Left renal cortex interstitium (tissue), 4 donors: Measurements from ENCODE around the gene CDH2. TPM values are rescaled to one million over a fixed set of nuclear protein-coding genes. Genes with fewer than 3 reads are reported as not detected.

ENCODE experiments used
- DNase-seq, 4 donors: peaks; one replicate each; pipeline ENCODE4 v3.0.0-alpha.2; 2013; ENCODE audit warnings: low read depth in 4 of 4, low spot score in 2 of 4, missing footprints in 1 of 4
- polyA plus RNA-seq, 4 donors: library from polyadenylated mRNA; unstranded; fragments of 120-200 nt; gene quantifications; one replicate each; pipeline ENCODE4 v1.2.1, GENCODE V29; 2013; ENCODE audit not compliant: insufficient read length in 4 of 4

CDH2 gene
- polyA plus RNA-seq, 4 donors, result 69.8 to 79.6 (median 77.4) TPM

DNA sequence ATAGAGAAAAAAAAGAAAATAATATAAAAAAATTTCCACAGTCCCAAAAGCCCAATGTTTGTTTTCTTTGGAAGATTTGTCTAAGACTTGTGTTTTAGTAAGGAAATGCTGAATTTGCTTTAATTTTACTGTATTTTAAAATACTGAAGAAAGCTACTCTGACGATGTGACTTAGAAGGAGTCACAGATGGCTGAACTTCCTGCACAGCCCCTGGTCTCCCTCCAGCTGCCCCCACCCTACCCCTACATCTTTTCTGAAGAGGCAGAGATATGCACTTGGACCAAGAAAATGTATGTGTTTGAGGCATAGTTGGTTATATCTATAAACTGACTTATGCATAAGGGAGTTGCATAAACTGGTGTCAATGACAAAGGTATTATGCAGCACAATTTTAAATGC is 172.3 kb downstream of the CDH2 start:
- DNase-seq, result no peak

- DNase-seq, result no peak
These were observed 173.5 kb downstream of the CDH2 start for GRCh38 chr18:28003451-28003850.

DNA sequence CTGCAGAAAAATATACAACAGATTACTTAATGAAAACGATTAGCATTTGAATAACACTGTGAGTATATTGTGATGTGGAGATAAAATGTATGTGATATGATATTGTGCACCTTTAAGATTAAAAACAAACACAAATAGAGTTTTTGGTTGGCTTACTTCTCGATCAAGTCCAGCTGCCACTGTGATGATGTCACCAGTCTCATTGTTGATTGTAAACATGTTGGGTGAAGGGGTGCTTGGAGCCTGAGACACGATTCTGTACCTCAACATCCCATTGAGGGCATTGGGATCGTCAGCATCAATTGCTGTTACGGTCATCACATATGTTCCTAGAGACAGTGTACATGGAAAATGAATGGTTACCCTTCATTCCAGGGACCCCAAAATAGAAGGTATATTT is 174.1 kb downstream of the CDH2 start:
- no peak for DNase-seq

GRCh38 chr18:27996801-27997272 is 180.1 kb downstream of the CDH2 start:
- no peak for DNase-seq

GRCh38 chr18:27995770-27996502 is 181.0 kb downstream of the CDH2 start:
- no peak for DNase-seq

GRCh38 chr18:27994571-27994970 is 182.4 kb downstream of the CDH2 start:
- DNase-seq, result no peak

- DNase-seq, result no peak
These were observed 185.5 kb downstream of the CDH2 start for GRCh38 chr18:27991391-27991790.

DNA sequence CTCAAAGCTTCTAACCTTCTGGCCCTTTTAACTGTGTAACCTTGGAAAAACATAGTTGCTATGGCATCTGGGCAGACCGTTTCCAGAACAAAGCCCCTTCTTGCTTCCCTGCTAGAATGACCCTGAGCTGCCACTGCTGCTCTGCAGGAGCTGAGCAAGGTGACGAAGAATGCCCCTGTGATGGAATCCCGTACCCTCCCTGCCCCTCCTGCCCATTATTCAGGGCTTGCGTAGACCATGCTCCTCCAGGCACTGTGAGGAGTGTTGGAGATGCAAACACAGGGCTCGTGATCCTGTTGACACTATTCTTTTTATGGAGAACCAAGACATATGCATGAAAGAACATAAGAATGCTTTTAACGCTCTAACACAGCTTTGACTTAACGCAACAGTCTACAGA is 191.1 kb downstream of the CDH2 start:
- DNase-seq, result no peak

- DNase-seq, result no peak
These were observed 193.2 kb downstream of the CDH2 start for GRCh38 chr18:27983780-27984179.

DNA sequence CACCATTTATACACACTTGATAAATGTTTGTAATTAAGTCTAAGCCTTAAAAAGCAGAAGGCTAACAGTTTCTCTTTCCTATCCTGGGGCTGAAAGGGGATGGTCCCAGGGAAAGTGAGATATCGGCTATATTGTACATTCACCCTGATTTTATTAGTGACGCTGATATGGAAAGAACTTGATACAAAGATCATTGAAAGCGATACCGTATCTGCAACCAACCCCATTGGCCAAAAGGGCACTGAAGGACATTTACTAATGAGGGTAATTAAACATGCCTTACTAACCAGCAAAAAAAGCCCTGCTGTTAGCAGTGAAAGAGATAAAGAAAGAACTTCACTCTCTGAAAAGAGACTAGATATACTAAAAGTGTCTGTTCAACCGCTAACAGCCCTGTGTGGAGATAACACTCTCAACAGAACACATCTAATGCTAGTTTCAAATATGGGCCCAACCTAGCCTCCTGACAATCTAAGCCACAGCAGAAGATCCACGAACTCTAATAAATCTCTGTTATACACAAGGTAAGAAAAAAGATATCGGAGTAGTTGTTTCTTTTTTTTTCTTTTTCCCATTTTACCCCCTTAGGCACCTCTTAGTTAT is 200.0 kb downstream of the CDH2 start:
- DNase-seq, result no peak

GRCh38 chr18:27970321-27970720 is 206.6 kb downstream of the CDH2 start:
- no peak for DNase-seq

DNA sequence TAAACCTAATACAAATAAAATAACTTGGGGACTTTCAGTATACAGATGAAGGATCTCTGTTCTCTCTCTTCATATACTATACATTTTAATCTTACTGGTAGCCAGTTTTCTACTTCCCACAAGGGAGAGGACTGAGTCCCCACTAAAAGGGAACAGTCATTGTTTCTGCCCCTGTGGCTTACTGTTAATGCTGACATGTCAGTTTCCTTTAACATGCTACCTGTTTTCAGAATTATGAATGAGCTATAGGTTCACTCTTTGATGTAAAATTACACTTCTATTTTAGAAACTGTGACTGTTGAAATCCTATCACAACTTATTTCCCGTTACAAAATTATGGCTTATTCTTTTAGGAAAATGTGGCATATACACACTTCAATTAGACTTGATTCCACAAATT is 207.7 kb downstream of the CDH2 start:
- no peak for DNase-seq

- no peak for DNase-seq
These were observed 208.8 kb downstream of the CDH2 start for GRCh38 chr18:27967913-27968824.

DNA sequence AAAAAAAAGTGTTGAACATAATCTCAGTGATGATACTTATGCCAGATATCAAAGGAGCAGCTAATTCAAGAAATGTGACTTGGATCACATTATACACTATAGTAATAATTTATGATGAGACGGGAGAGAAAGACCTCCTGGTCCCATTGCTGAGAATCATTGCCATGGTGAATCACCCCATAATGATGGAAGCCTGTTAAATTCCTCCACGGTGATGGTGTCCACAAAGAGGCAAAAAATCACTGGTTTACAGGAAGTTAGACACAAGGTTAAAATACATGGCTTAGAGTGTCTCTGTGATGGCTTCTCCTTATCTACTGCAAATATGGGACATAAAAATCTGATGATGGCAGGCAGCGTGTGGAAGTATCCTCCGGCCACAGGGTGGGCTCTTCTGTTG is 210.0 kb downstream of the CDH2 start:
- no peak for DNase-seq

GRCh38 chr18:27964811-27965210 is 212.1 kb downstream of the CDH2 start:
- DNase-seq, result no peak

DNA sequence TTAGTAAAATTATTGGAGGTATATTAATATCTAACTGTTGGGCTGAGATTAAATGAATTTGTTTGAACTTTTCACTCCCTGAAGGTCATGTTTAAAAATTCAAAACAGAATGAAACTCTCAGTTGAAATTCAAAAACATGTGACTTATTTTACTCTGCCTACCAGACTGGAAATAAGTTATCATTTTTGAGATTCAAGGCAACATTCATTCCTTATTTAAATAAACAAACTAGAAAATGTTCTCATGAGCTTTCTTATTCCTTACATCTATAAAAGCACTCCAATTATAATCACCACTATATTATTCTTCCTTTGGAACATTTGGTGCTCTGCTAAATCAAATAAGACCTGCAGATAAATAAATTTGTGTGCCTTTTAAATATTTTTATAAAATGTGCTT is 217.8 kb downstream of the CDH2 start:
- DNase-seq, result no peak

DNA sequence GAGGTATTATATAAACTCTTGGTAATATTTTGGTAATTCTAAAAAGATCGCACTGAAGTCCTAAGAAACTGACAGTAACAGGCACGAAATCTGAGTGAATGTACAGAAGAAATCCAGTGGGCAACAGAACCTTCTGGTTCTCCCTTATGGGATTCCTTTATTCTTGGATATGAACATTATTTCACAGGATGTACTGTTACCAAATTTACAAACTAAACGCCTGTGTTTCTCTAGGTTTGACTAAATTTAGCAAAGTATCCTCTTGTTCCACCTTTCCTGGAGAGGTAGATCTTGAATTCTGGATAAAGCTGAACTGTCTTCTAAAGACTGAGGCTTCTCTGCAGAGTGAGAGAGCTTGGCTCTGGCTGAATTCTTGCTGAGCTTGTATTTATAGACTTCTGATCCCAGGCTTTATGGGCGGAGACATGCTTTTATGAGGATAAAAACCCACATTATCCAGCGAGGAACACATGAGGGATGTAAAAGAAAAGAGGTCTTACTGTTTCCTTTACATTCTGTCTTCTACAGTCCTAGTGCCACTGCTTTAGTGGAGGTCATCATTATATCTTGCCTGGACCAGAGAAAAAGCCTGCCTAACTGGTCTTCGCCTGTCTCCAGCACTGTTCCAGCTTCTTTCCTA is 220.8 kb downstream of the CDH2 start:
- no peak for DNase-seq

GRCh38 chr18:27954226-27954625 is 222.7 kb downstream of the CDH2 start:
- no peak for DNase-seq

- no peak for DNase-seq
These were observed 224.2 kb downstream of the CDH2 start for GRCh38 chr18:27952741-27953140.

DNA sequence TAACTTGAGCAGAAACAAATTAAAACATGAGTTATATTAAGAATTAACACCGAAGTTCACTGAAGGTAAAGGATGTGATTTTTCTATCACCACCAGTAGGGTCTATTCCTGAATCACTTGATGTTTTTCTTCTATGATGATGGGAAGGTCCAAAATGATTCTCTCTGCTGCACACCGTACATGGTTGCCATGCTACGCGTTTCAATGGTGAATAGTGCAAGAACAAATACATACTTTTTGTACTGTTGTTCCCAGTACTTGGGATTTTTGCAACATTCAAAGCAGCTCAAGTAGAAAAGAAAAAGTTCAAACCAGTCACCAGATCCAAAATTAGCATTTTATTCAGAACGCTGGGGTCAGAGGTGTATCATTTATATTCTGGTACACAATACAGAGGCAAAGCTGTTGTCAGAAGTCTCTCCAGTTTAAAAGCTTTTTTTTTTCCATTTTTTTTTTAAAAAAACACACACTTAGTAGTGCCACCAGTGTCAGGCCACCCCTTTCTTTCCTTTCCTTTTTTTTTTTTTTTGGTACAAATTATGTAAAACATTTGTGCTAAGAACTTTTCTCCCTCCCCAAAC is 226.2 kb downstream of the CDH2 start:
- DNase-seq, result no peak

- DNase-seq, result no peak
These were observed 227.9 kb downstream of the CDH2 start for GRCh38 chr18:27948986-27949385.
